Neuronal stem cell (in vitro differentiated cells): ENCODE measurements around the gene KLK2.
A peak's percentile ranks its signal among the peaks of the same experiment; 100 is the strongest.

Experiments
- DNase-seq: peaks from one replicate; pipeline ENCODE4 v3.0.0-alpha.2; 2013; ENCODE audit warnings: low spot score
- H2AFZ ChIP-seq: one replicate; pipeline ENCODE4 v1.6.1; 2013; ENCODE audit warnings: mild to moderate bottlenecking, low read length, inconsistent platforms
- H2AK5ac ChIP-seq: 2 replicates; pipeline ENCODE4 v1.6.1; 2013; ENCODE audit warnings: low read depth, mild to moderate bottlenecking, inconsistent platforms, low read length, moderate library complexity, mixed read lengths
- H2BK120ac ChIP-seq: 2 replicates; pipeline ENCODE4 v1.6.1; 2013; ENCODE audit warnings: low read depth, mild to moderate bottlenecking, inconsistent platforms, low read length, moderate library complexity, mixed read lengths
- H2BK12ac ChIP-seq: one replicate; pipeline ENCODE4 v1.6.1; 2013; ENCODE audit warnings: low read length, inconsistent platforms
- H2BK15ac ChIP-seq: 2 replicates; pipeline ENCODE4 v1.6.1; 2013; ENCODE audit warnings: mild to moderate bottlenecking, low read length, inconsistent platforms, mixed read lengths
- H2BK5ac ChIP-seq: one replicate; pipeline ENCODE4 v1.6.1; 2013; ENCODE audit warnings: inconsistent platforms, mild to moderate bottlenecking, low read length, moderate library complexity
- H3K14ac ChIP-seq: one replicate; pipeline ENCODE4 v1.6.1; 2013; ENCODE audit warnings: low read length, inconsistent platforms
- H3K18ac ChIP-seq: 2 replicates; pipeline ENCODE4 v1.6.1; 2013; ENCODE audit warnings: low read length, inconsistent platforms
- H3K23ac ChIP-seq: 2 replicates; pipeline ENCODE4 v1.6.1; 2013; ENCODE audit warnings: low read depth, mild to moderate bottlenecking, mixed read lengths, low read length, inconsistent platforms; ENCODE audit not compliant: poor library complexity
- H3K27ac ChIP-seq: replicated peaks from 3 replicates; pipeline ENCODE4 v1.5.1; 2013; ENCODE audit warnings: low read length, inconsistent platforms
- H3K27me3 ChIP-seq, 3 experiments: 2 replicates each; pipeline ENCODE4 v1.6.1; 2013; ENCODE audit warnings: low read length in 3 of 3, mild to moderate bottlenecking in 2 of 3, inconsistent platforms in 1 of 3, low read depth in 1 of 3, mixed read lengths in 1 of 3, moderate library complexity in 1 of 3; ENCODE audit not compliant: control insufficient read depth in 3 of 3, insufficient read depth in 3 of 3
- H3K36me3 ChIP-seq, 2 donors: replicated peaks in 1 of 2; 2 replicates each; pipeline ENCODE4 v1.6.1; 2013; ENCODE audit warnings: low read length in 2 of 2; ENCODE audit not compliant: control insufficient read depth in 2 of 2, insufficient read depth in 2 of 2
- H3K4ac ChIP-seq: 2 replicates; pipeline ENCODE4 v1.6.1; 2013; ENCODE audit warnings: inconsistent platforms, mild to moderate bottlenecking, low read length, moderate library complexity
- H3K4me1 ChIP-seq, 2 donors: 1 replicate in 1 of 2; 2 replicates in 1 of 2; pipeline ENCODE4 v1.6.1; 2013; ENCODE audit warnings: low read length in 2 of 2, low read depth in 1 of 2; ENCODE audit not compliant: control insufficient read depth in 2 of 2, insufficient read depth in 1 of 2
- H3K4me2 ChIP-seq: one replicate; pipeline ENCODE4 v1.6.1; 2013; ENCODE audit warnings: mild to moderate bottlenecking, low read length, inconsistent platforms; ENCODE audit not compliant: insufficient read depth, poor library complexity, severe bottlenecking
- H3K4me3 ChIP-seq, 2 donors: 2 replicates each; pipeline ENCODE4 v1.5.1; 2013; ENCODE audit warnings: low read length in 2 of 2, mild to moderate bottlenecking in 2 of 2, inconsistent platforms in 1 of 2, moderate library complexity in 1 of 2
- H3K79me1 ChIP-seq: one replicate; pipeline ENCODE4 v1.6.1; 2013; ENCODE audit warnings: low read depth, mild to moderate bottlenecking, inconsistent platforms, low read length, moderate library complexity
- H3K9ac ChIP-seq: one replicate; pipeline ENCODE4 v1.6.1; 2013; ENCODE audit warnings: mild to moderate bottlenecking, low read depth, low read length, inconsistent platforms; ENCODE audit not compliant: poor library complexity
- H3K9me3 ChIP-seq, 2 donors: replicated peaks in 1 of 2; 2 replicates each; pipeline versions ENCODE3 to v1.6.1; 2013; ENCODE audit warnings: low read length in 2 of 2, mild to moderate bottlenecking in 2 of 2, inconsistent platforms in 1 of 2, low read depth in 1 of 2, mixed read lengths in 1 of 2, moderate library complexity in 1 of 2; ENCODE audit not compliant: control insufficient read depth in 2 of 2, insufficient read depth in 1 of 2
- H4K8ac ChIP-seq: one replicate; pipeline ENCODE4 v1.6.1; 2013; ENCODE audit warnings: low read depth, mild to moderate bottlenecking, inconsistent platforms, low read length, moderate library complexity
- H4K91ac ChIP-seq: one replicate; pipeline ENCODE4 v1.6.1; 2013; ENCODE audit warnings: low read length, low read depth, mild to moderate bottlenecking, inconsistent platforms; ENCODE audit not compliant: poor library complexity
- WGBS, 2 donors: extraction: QIAGEN DNeasy Blood & Tissue Kit; methylation state at CpG; one replicate each; pipeline ENCODE4 v1.1.7; 2013; ENCODE audit warnings: missing lambda C conversion rate in 2 of 2, mixed read lengths in 1 of 2; ENCODE audit not compliant: insufficient read length in 2 of 2, insufficient replicate concordance in 1 of 2; ENCODE audit errors: extremely low coverage in 2 of 2; 5-methylcytosine and 5-hydroxymethylcytosine counted together

Gene KLK2

DNA sequence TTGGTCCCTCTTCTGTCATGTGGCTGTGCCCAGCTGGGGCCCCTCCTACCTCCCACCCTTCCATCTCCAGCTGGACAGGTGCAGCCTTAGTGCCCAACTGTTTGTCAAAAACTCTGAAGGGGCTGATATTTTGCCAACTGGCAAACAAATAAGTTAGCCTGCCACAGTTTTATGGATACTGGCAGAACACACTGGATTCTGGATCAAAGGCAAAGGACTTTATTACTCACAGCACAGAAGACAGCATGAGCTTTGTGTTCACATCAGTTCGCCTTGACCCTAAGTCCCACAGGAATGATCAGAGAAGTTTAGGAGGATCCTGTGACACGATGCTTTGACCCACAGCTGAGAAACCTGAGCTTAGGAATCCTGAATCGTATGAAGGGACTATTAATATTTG, 16.4 kb downstream of the KLK2 start:
- no peak overlapping the region for H2BK120ac ChIP-seq
- H2BK12ac ChIP-seq = no peak overlapping the region
- H2BK15ac ChIP-seq = no peak overlapping the region
- H3K4ac ChIP-seq = no peak overlapping the region
- H3K4me3 ChIP-seq = no peak overlapping the region
- no peak overlapping the region for H3K27ac ChIP-seq
- no peak overlapping the region for H2BK5ac ChIP-seq
- no CpG with 5 or more reads among the region's 3 CpGs for WGBS, 2 donors
- no peak for DNase-seq
- H3K27me3 ChIP-seq = peaks cover 0 to 13% (median 2%) of the 10 kb centered on the region in 3 experiments
- no peak overlapping the region for H3K18ac ChIP-seq
- H4K8ac ChIP-seq = no peak overlapping the region
- H4K91ac ChIP-seq = no peak overlapping the region
- no peak overlapping the region for H2AK5ac ChIP-seq
- H3K9me3 ChIP-seq = peaks cover 0 to 12% of the 10 kb centered on the region in 2 donors
- H3K36me3 ChIP-seq = no peaks in the 10 kb centered on the region
- no peak overlapping the region for H3K4me2 ChIP-seq
- H2AFZ ChIP-seq = no peak overlapping the region
- H3K4me1 ChIP-seq = no peaks in the 10 kb centered on the region
- no peak overlapping the region for H3K23ac ChIP-seq
- no peak overlapping the region for H3K14ac ChIP-seq
- H3K9ac ChIP-seq = no peak overlapping the region
- no peaks in the 10 kb centered on the region for H3K79me1 ChIP-seq

DNA sequence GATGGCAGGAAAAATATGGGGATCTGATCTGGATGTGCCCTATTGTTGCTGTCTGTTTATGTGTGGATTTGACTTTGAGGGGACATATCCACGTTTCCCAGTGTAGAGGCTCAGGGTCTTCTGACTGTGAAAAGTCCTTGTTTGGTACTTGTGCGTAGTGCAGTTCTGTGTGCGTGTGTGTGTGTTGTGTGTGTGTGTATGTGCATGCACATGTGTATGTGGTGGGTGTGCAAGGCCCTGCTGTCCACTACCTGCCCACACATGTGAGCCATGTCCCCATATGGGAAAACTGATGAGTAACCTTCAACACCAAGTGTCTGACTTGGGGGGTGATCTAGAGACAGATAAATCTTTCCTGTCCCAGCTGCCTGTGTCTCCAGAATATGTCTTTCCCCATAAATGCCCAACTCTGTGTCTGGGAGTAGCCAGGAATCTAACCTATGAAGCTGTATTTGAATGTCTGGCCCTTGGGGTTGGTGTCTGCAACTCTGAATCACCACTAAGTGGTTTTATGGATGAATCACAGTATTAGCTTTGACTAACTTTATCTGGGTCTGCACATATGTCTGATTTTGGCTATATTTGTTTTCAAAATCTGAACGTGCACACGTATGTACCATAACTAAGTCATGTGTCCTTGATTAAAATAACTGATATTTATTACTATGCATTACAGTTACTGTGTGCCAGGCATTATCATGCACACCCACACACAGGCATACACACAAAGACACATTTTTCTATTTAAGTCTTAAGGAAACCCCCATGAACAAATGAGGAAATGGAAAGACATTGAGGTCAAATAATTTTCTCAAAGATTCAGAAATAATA, 17.4 kb downstream of the KLK2 start:
- H3K4me1 ChIP-seq = no peaks in the 10 kb centered on the region
- no peak overlapping the region for H3K14ac ChIP-seq
- H4K91ac ChIP-seq = no peak overlapping the region
- H3K27ac ChIP-seq = no peak overlapping the region
- H3K4ac ChIP-seq = no peak overlapping the region
- H2BK12ac ChIP-seq = no peak overlapping the region
- H3K27me3 ChIP-seq = peaks cover 0 to 4% (median 2%) of the 10 kb centered on the region in 3 experiments
- H4K8ac ChIP-seq = no peak overlapping the region
- no CpG with 5 or more reads among the region's 5 CpGs for WGBS, 2 donors
- no peak overlapping the region for H3K9ac ChIP-seq
- no peaks in the 10 kb centered on the region for H3K36me3 ChIP-seq
- H2AK5ac ChIP-seq = no peak overlapping the region
- H3K23ac ChIP-seq = no peak overlapping the region
- no peak overlapping the region for H2BK5ac ChIP-seq
- no peaks in the 10 kb centered on the region for H3K79me1 ChIP-seq
- no peak overlapping the region for H2BK15ac ChIP-seq
- DNase-seq = no peak
- no peak overlapping the region for H2AFZ ChIP-seq
- H2BK120ac ChIP-seq = no peak overlapping the region
- no peak overlapping the region for H3K4me3 ChIP-seq
- no peak overlapping the region for H3K18ac ChIP-seq
- H3K9me3 ChIP-seq = peaks cover 0 to 15% of the 10 kb centered on the region in 2 donors
- no peak overlapping the region for H3K4me2 ChIP-seq

DNA sequence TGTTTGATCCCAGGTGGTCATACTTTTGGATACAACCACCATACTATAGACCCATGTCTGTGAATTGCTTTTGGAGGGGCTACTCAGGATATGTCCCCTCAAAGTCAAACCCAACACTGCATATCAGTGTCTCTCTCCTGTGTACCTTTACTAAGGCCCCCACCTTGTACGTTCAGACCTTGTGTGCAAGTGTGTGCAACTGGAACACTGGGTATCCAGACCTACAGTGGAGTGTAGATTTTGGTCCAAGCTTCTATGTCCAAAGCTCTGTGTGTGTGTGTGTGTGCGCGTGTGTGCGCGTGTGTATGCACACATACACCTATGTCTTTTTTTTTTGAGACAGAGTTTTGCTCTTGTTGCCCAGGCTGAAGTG, 18.0 kb downstream of the KLK2 start:
- Histone ChIP-seq H3K14ac (no peak overlapping the region), H3K27ac (no peak overlapping the region), H2BK15ac (no peak overlapping the region), H2BK12ac (no peak overlapping the region), H3K27me3 (peaks cover 0 to 4% (median 2%) of the 10 kb centered on the region in 3 experiments), H3K79me1 (no peaks in the 10 kb centered on the region), H3K4me2 (no peak overlapping the region), H3K23ac (no peak overlapping the region), H3K18ac (no peak overlapping the region), H3K4me3 (no peak overlapping the region), H2AK5ac (no peak overlapping the region), H2AFZ (no peak overlapping the region), H3K9ac (peak overlapping the region; percentile 15), H3K36me3 (no peaks in the 10 kb centered on the region), H4K91ac (no peak overlapping the region), H3K4ac (no peak overlapping the region), H3K9me3 (peaks cover 0 to 15% of the 10 kb centered on the region in 2 donors), H2BK120ac (no peak overlapping the region), H3K4me1 (no peaks in the 10 kb centered on the region), H4K8ac (no peak overlapping the region), H2BK5ac (no peak overlapping the region)
- DNase-seq = no peak
- no CpG with 5 or more reads among the region's 5 CpGs for WGBS, 2 donors

DNA sequence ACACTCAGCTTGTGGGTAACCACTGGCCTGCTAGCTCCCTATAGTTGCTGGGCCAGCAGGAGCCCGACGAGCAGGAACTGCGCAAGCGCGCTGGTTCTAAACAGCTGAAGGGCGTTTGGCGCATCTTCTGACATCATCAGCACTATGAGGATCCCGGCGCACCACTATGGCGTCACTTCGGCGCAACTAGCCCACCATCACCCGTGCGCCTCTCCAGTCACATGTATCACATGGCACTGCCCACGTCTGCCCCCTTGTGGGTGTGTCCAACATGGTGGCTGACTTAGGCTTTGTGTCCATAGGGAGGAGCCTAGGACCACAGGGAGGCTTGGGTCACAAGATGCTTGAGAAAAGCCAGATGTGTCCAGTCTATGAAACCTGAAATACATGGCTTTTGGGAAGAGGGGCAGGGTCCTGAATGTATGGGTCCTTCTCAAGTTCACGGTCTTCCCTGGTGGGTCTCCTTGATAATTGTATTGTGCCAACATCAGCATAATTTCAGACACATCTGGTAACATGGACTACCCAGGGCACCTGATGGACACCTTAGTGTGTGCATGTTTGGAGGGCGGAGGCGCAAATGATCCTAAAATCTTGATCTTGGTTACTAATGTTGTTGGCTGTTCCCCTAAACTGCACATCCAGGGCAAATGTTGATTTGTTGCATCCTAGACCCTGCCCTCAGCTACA, 20.0 kb downstream of the KLK2 start:
- no peak overlapping the region for H3K23ac ChIP-seq
- H3K4ac ChIP-seq = no peak overlapping the region
- no peak overlapping the region for H3K14ac ChIP-seq
- peaks cover 0 to 13% of the 10 kb centered on the region in 2 donors for H3K9me3 ChIP-seq
- H3K18ac ChIP-seq = no peak overlapping the region
- no peak overlapping the region for H3K4me2 ChIP-seq
- DNase-seq = no peak
- peaks cover 0 to 4% (median 2%) of the 10 kb centered on the region in 3 experiments for H3K27me3 ChIP-seq
- no peaks in the 10 kb centered on the region for H3K36me3 ChIP-seq
- no peak overlapping the region for H2BK120ac ChIP-seq
- H3K27ac ChIP-seq = no peak overlapping the region
- H3K4me3 ChIP-seq = peak overlapping the region in 1 of 2 donors; percentile 3
- no peak overlapping the region for H3K9ac ChIP-seq
- no peak overlapping the region for H2BK15ac ChIP-seq
- no peak overlapping the region for H4K91ac ChIP-seq
- no peak overlapping the region for H2BK12ac ChIP-seq
- no peak overlapping the region for H2AK5ac ChIP-seq
- no peak overlapping the region for H2BK5ac ChIP-seq
- no peaks in the 10 kb centered on the region for H3K4me1 ChIP-seq
- no peaks in the 10 kb centered on the region for H3K79me1 ChIP-seq
- no CpG with 5 or more reads among the region's 18 CpGs for WGBS, 2 donors
- no peak overlapping the region for H4K8ac ChIP-seq
- H2AFZ ChIP-seq = no peak overlapping the region
